HG02678 (cell line): ENCODE measurements around the gene CCSER1.
A peak's percentile ranks its signal among the peaks of the same experiment; 100 is the strongest.
"Not testable (repeated sequence)": the region's sequence is repeated elsewhere in the genome, so short reads cannot be mapped to it uniquely, and the experiment has no call there.

ENCODE experiments used
- ATAC-seq: cut with Tn5 transposase; IDR thresholded peaks from one replicate; pipeline ENCODE4 v1.9.1; 2021; ENCODE audit warnings: mild to moderate bottlenecking, moderate library complexity; ENCODE audit not compliant: unreplicated experiment

Gene CCSER1

GRCh38 chr4:90281541-90282355, 154.6 kb downstream of the CCSER1 start:
- ATAC-seq: no peak

DNA sequence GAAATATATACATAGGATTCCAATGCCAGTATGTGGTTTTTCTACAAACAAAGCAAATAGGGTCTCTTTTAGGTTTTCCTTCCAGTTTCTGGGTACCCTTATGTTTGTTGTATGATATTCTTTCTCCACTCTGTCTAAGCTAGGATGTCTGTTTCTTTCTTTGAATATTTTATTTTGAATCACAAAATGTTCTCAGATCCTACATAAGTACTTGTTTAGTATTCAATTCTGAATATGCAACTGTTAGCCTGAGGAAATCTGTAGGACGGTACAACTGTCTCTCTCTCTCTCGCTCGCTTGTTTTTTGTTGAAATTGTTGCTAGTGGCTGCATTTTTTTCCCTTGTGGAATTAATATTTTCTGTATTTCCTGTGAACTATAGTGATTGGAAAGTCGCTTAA, 163.2 kb downstream of the CCSER1 start:
- ATAC-seq: no peak

GRCh38 chr4:90292438-90292837, 165.2 kb downstream of the CCSER1 start:
- no peak for ATAC-seq

GRCh38 chr4:90293320-90293719, 166.1 kb downstream of the CCSER1 start:
- no peak for ATAC-seq

DNA sequence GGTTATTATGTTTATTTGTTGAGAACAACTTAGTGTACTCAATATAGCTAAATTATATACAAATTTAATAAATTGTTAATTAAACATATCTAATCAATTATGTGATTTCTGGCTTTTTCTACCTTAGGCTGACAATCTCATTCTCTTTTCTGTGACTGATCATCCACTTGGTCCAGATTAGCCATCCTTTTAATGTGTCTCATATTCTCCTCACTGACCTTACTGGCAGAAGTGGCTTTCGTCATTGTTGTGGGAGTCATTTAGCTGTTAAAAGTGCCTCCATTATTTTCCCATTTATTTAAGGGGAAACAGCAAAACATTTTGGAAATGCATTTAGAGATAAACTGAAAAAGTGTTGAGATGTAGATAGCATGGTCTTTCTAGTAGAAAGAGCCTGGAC, 172.2 kb downstream of the CCSER1 start:
- ATAC-seq: no peak

DNA sequence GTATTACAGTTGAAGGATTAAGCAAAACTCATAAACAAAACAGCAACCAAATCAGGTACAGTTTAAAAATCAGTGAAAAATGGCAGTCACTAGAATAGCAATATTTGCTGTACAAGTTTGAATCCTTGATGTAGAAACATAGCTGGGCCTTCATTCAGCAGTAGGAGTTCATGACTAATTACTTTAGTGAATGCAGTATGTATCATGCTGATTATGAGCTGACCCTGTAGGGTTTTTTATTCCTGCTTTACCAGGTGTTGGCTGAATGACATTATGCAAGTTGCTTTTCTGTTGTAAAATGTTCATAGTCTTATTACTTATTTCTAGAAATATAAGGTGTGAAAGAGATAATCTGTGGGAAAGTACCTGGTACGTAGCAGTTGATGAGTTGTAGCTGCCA, 179.6 kb downstream of the CCSER1 start:
- no peak for ATAC-seq

GRCh38 chr4:90317140-90317539, 189.9 kb downstream of the CCSER1 start:
- ATAC-seq: not testable (repeated sequence)

DNA sequence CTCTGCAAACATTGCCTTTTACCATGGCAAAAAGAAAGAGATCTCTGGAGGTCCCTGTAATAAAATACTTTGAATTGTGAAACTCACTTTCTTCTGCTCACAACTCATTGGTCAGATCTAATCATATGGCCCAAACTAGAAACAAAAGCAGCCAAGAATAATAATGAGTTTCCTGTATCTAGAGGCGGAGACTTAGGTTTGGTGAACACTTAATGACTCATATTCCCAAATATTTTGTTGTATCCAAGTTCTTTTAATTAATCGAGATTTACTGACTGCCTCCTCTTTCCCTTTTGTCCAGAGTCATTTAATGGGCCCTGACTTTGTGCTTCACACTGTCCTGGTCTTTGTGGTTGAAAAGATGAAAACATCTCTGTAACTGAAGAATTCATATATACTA, 190.6 kb downstream of the CCSER1 start:
- no peak for ATAC-seq

GRCh38 chr4:90318193-90318592, 191.0 kb downstream of the CCSER1 start:
- no peak for ATAC-seq

DNA sequence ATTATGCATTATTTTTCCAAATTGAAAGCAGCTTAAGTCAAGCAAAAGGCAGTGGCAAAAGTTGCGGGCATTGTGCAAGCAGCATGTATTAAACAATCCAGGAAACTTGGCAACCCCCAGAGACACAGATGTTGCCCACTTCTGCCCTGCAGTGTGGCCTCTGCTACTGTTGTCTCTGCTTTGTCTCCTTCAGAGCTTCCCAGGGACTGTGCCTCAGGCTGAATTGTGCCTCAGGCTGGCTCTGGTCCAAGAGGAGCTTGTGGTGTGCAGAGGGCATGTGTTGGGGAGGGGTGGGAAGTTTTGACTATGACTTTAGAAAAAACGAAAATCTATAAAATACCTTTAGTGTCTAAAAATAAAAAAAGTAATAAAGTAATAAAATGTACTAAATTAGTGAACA, 201.4 kb downstream of the CCSER1 start:
- ATAC-seq: no peak

DNA sequence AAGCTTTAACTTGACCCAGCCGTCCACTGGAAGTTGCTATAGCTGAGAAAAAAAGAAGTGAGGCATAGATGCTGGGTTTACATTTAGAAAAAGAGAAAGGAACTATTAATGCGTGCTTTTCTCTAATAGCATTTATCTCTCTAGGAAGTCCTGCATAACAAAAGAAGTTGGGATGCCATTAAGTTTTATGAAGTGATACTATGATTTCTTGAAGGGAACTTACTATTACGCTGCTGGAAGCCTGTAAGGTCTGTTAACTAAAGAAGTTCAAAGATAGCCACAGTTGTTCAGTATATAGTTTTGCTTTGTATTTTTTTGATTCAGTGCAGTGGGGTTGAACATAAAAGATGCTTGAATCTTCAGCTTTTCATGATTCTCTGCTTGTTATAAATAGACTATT, 203.4 kb downstream of the CCSER1 start:
- no peak for ATAC-seq

GRCh38 chr4:90345549-90346215, 218.5 kb downstream of the CCSER1 start:
- no peak for ATAC-seq

DNA sequence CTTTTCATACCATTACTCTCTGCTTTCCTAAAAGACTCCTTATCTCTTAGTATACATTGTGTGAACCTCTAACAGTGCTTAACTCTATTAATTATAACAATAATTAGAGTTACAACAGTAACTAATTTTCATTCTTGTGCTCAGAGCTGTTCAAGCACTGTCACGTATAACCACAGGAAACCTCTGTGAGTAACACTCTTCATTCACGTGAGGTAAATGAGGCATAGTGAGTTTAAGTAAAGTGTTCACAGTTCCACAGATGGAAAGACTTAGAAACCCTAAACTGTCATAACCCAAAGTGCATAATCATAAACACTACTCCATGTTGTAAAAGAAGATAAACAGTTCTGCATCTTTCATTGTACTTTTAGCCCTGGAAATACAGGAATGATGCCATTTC, 222.4 kb downstream of the CCSER1 start:
- no peak for ATAC-seq

DNA sequence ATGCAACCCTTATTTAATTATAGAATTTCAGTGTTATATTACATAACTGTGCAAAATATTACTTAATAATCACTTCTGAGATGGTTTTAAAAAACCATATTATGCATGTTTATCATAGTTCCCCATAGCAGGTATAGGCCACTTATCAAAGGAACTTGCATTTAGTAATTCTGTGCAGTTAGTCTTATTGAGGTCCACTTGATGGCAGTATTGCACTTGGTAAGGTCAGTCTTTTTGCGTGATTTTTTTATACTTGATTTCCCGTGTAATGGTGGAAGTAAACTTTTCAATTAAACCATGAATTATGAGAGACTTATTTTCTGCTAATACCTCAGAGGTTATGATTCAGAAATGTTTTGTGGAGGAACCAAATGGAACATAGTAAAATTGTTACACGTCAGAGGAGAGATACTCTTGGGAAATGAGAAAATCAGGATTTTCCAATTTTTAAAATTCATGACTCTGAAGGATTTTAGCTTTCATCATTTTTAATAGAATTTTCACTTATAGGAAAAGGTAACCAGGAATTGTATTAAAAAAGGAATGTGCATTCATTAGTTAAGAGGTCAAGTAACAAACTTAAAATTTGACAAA, 230.0 kb downstream of the CCSER1 start:
- no peak for ATAC-seq

GRCh38 chr4:90375081-90375480, 247.9 kb downstream of the CCSER1 start:
- no peak for ATAC-seq

DNA sequence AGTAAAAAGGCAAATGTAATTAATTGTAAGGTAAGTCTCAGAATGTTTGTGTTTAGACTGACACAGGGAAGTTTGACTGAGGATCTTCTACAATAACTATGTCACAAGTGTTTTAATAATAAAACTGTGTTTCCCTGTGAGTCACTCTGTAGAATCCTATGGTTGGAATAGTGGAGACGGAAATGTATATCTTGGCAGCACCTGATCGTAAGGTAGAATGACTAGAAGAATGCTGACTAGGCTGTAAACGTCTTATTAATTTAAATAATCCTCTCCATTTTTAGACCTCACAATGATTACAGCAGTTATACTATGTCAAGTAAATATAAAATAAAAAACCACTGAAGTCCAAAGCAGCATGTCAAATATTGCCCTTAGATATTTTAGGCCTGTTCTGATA, 266.0 kb downstream of the CCSER1 start:
- no peak for ATAC-seq

DNA sequence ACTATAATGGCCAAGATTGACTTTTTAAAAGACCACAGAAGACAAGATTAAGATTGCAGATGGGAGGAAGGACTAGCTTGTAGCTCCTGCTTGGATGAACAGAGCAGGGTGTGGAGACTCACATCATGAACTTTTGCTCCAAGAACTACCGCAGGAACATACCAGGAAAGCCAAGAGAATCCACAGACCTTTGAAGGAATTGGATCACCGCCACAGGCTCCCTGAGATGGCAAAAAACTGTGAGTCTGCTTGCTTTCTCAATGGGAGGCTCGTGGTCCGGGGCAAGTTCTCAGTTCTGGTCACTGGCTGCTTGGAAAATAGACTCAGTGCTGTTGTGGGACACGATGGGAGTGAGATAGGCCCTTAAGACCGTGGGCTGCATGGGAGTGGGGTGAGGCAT, 276.6 kb downstream of the CCSER1 start:
- no peak for ATAC-seq

DNA sequence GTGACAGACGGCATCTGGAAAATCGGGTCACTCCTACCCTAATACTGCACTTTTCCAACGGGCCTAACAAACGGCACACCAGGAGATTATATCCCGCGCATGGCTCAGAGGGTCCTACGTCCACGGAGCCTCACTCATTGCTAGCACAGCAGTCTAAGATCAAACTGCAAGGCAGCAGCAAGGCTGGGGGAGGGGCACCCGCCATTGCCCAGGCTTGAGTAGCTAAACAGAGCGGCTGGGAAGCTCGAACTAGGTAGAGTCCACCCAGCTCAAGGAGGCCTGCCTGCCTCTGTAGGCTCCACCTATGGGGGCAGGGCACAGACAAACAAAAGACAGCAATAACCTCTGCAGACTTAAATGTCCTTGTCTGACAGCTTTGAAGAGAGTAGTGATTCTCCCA, 280.7 kb downstream of the CCSER1 start:
- ATAC-seq: not testable (repeated sequence)

GRCh38 chr4:90412786-90413185, 285.6 kb downstream of the CCSER1 start:
- ATAC-seq: not testable (repeated sequence)

GRCh38 chr4:90415116-90415515, 287.9 kb downstream of the CCSER1 start:
- no peak for ATAC-seq

GRCh38 chr4:90419124-90419711, 292.0 kb downstream of the CCSER1 start:
- peak; percentile 85 for ATAC-seq

GRCh38 chr4:90421161-90421560, 294.0 kb downstream of the CCSER1 start:
- no peak for ATAC-seq
